ENCODE data around the gene PUS3. TPM values are rescaled to one million over a fixed set of nuclear protein-coding genes. Genes with fewer than 3 reads are reported as not detected.

PUS3 gene
- total RNA-seq, 1 donor from 2014 or later = 7.8 TPM

DNA sequence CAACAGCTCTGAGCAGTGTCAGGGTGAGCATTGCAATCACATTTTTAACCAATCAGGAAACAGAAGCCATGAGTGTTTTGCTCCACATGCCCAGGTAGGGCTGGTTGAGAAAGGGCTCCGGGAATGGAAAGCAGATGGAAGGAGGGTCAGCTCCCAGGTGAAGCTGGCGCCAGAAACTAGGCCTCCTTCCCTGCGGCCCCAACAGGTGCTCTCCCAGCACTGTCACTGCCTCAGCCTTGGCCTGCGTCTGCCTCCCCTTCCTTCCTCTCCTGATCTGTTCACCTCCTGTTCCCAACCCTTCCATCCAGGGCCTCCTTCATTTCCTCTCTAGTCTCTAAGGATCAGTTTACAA lies 38.2 kb upstream of the PUS3 start:
- DNase-seq = no peak

DNA sequence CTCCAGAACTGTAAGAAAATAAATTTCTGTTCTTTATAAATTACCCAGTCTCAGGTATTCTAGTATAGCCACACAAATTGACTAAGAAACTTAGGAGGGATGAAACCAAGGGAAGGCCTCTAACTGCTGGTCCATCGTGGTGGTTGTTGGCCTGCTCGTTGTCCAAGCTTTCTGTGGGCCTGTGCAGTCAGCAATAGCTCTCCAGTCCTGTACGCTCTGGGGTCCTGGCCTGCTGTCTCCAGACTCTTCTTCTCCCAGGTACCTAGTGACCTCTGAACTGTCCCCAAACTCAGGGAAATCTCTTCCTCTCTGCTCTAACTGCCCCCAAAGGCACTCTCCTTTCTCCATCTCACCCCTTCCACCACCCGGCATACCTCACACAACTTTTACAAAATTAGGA lies 37.1 kb upstream of the PUS3 start:
- DNase-seq = no peak

DNA sequence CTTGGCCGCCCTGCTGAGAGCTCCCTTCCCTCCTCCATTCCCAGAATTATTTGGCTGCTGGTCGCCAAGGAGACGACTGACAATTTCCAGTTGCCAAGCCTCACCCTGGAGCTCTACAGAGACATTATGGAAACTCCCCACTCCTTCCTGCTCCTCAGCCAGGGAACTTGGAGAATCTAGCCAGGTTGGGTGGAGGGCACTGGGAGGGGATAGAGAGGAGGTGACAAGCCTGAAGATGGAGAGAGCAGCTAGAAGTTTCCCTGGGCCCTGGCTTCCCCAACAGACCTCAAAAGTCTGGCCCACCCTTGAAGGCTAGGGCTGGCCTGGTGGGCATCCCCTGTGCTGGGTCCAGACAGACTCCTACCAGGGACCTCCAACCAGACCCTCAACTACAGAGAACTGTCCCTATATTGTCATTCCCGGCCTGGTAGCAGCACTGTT lies 36.1 kb upstream of the PUS3 start:
- DNase-seq = peak; percentile 35

DNA sequence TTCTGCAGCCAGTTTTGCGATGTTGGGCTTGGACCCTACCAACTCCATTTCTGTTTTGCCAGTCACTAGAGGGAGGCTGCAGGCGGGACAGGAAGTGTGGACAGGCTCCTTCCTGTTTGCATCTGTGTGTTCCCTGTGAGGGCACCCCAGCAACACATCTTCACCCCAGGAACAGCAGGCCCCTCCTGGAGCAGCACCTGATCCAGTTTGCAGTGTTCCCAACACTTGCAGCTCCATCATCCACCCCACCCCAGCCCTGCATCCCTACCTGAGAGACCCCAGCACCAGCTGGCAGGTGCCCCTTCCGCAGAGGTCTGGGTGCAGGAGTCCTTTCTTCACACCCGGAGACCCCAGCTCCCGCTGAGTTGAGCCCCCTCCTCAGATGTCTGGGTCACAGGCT lies 35.4 kb upstream of the PUS3 start:
- no peak for DNase-seq

DNA sequence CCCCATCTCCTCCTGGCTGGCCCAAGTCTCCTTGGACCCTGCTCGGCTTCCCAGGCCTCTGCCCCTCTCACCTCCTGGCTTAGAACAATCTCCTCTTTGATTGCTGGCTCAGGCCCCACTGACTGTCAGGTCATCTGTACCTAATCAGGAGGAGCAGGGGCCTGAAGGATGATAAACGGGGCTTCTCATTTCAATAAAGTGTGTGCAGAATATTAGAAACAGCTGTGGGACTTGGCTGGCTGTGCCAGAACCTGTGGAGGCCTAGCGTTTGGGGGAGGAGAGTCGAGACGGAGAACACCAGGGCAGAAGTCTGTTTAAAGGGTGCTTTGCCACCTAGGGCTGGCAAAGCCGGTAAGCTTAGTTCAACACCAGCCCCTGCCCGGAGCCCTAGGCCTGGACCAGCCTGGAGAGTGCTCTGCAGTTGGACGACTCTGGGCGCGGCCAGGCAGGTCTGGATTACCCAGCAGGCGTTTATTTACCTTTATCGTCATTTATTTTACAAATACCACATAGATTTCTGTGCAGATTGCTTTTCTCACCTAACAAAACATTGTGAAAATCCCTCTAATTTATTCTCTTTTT lies 32.7 kb upstream of the PUS3 start:
- peak; percentile 55 for DNase-seq

DNA sequence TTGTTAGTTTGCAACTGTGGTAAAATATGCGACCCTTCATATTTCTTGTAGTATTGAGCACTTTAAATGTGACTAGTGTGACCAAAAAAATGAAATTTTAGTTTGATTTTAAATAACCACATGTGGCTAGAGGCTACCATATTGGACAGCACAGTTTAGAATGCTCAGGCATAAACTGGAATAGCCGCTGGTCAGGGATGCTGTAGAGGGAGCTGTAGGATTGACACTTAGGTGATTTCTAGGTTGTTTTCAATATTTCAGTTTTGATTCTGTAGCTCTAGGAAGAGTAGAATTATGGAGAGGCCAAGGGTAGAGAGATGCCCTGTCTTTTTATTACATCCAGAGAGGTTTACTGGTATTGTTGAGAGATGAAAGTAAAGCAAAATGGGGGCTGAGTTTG lies 32.0 kb upstream of the PUS3 start:
- no peak for DNase-seq

DNA sequence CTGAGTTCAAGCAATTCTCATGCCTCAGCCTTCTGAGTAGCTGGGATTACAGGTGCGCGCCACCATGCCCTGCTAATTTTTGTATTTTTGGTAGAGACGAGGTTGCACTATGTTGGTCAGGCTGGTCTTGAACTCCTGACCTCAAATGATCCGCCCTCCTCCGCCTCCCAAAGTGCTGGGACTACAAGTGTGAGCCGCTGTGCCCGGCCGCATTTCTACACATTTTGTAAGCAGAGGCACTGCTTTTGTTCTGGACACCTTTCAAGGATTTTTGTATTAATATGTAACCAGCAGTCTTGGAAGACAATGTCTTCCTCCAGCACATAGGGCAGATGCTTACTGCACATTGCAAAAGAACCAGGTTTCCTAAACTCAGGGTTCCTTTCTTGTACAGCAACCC lies 31.5 kb upstream of the PUS3 start:
- no peak for DNase-seq

DNA sequence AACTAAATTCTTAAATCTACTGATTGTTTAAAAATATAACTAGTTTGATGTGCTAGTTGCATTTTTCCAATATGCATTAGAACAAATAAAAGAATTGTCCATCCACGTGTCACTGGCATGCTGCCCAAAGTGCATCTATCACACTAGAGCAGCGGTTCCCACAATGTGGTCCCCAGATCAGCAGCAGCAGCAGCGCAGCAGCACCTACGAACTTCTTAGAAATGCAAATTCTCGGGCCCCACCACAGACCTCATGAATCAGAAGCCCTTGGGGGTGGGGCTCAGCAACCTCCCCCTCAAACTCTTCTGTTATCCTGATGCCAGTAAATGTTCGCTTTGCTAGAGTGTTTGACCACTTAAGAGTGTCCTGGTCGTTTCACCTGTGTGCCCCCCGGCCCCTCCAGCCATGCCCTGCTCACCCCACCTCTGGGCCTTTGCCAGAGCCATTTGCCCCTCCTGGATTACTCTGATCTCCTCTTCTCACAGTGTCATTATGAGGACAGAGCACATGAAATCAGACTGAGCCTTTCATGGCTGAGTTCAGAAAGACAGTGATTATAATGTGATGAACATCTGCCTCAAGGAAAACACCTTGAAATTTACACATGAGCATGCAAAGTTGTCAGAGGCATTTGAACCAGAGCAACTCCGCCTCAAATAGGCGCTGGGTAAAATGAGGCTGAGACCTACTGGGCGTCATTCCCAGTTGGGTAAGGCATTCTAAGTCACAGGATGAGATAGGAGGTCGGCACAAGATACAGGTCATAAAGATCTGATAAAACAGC lies 30.2 kb upstream of the PUS3 start:
- DNase-seq = no peak

DNA sequence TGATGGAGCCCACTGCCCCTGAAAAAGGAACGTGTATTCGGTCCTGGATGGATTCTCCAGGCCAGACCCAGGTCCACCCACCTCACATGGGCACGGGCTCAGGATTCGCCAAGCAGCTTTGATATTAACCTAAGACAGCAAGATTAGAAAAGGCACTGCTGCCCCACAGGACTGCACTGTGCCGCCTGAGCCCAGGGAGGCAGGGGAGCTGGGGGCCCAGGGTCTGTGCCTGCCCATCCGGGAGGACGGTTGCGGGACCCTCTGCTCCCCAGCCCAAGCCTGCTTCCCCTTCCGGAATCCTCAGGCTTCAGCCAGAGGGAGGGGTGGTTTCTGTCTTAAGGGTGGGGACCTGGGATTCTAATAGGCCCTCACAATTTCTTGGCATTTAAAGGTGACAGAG lies 29.3 kb upstream of the PUS3 start:
- DNase-seq = no peak

DNA sequence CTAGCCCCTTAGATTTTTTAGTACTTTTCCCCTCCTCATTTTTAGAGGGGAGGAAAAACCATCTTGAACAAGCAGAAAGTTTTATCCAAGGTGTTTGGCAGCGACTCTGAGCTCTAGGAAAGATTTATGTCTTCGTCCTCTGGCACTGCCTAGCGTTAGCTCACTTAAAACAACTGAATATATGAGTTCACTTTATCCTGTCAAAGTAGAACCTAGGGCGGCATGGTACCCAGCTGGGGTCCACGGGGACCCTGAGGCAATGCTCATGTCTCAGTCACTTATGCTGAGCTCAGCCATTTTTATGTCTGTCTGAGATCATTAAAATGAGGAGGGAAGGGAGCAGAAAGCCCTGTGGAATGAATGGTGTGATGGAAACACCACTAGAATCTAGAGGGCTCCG lies 28.7 kb upstream of the PUS3 start:
- DNase-seq = no peak

DNA sequence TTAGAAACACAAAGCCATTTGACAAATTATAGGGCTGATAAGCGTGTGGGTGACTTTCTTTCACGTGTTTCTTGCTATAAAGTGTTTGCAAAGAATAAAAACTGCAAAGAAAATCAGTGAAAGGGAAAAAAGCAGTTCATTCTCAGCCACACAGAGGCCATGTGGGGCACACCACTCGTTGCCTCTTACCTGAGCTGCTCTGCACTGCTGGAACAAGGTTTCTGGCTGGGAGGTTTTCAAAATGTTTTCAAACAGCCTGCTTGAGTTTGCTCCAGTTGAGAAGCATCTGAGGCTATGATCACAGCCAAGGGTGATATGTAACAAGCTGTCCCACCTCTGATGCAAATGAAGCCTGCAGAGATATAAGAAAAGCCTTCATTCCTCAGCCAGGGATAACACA lies 28.1 kb upstream of the PUS3 start:
- DNase-seq = no peak

DNA sequence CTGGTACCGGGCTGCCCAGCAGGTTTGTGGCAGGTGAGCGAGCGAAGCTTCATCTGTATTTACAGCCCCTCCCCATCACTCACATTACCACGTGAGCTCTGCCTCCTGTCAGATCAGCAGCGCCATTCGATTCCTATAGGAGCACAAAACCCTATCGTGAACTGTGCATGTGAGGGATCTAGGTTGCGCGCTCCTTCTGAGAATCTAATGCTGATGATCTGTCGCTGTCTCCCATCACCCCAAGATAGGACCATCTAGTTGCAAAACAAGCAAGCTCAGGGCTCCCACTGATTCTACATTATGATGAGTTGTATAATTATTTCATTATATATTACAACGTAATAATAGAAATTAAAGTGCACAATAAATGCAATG lies 27.1 kb upstream of the PUS3 start:
- no peak for DNase-seq

DNA sequence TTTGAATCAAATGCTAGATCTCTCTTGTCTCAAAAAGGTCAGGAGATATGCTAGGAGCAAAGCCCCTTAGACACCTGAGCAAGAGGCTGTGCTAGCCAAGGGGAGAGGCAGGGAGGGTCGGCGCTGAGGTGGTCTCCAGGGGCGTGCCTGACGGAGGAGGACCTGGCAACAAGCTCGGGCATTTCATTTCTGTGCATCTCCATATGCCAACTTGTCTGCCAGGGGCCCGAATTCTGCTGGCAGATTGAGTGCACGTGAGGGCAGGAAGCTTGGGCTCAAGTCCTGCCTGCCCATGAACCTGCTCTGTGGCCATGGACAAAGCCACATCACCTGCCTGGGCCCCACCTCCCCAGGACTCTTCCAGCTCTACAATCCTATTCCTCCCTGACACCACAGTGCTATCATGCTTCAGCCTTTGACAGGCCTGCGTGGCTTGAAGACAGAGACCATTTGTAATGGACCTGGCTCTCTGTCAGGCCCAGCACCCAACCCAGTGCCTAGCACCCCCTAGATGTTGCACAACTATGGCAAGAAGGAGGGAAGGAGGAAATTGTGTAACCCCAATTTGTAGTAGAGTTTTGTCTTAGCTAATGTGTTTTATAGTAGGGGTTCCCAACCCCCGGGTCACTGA lies 26.6 kb upstream of the PUS3 start:
- DNase-seq = no peak

DNA sequence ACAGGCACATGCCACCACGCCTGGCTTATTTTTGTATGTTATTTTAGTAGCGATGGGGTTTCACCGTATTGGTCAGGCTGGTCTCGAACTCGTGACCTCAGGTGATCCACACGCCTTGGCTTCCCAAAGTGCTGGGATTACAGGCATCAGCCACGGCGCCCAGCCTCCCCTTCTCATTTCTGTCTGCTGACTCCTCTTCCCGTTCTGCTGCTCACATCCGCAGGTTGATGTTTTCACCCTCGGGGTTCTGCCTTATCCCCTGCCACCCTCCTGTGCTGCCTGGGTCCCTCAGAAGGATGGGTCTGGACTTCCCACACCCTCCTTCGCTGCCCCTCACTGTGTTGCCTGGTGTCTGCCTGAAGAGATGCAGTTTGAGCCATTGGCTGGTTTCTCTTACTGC lies 23.7 kb upstream of the PUS3 start:
- DNase-seq = no peak

DNA sequence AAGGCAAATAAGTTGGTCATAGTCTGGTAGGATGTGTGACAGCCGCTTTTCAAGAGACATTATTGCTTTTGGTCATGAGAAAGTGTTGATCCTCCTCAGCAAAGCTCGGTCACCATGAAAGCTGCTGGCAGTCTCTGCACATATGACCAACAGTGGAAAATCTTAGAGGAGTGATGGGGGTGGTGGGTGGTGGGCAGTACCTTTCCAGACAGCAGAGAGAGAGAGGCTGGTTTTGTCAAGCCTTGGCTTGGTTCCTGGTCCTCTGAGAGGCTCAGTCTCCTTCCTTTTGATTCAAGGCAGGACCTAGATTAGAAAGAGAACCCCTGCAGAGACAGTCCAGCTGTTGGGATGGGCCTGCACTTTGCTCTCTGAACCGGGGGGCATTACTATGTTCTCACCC lies 22.8 kb upstream of the PUS3 start:
- no peak for DNase-seq

DNA sequence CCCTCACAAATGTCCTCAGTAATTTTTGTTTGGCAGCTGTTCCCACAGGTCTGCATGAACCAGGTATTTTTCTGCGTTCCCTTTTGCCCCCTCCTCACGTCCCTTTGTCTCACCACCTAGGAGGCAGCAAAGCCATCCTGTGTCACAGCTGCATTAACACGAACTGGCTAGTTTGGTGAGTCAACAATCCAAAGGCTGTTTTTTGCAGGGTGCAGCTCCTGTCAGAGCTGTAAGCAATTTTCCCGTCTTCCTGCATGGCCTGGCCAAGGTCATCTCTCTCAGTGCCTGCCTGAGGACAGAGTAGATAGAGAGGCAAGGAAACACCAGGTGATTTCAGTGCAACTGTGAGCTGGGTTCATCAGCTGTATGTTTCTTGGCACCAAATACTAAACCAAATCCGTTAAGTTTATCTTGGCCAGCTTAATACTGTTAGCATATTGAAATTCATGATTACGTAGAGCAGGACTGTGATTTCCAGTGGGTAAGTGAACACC lies 22.3 kb upstream of the PUS3 start:
- DNase-seq = no peak

DNA sequence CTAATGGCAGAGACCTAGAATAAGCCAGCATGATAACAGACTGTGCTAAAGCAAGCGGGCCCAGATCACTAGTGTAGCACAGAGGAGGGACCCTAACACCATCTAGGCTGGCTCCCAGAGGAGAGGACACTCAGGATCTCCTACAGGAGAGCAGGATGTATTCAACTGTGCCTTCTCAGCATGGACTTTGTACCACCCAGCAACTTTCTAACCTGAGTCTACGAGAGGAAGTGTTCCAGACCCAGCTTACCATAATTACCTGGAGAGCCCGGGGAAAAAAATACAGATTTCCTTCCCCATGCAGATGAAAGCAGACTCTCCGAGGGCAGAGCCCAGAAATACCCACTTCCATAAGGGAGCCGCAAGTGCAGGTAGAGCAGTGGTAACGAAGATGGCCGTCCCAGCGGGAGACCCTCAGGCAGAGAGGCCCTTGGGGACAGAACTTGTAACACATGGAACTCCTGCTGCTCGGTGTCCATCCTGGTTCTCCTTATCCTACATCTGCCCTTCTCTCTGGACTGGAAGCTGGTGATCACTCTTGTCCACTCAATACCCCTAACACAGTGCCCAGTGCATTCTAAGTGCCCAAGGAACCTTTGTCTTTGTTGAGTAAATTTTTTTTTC lies 21.5 kb upstream of the PUS3 start:
- DNase-seq = no peak

DNA sequence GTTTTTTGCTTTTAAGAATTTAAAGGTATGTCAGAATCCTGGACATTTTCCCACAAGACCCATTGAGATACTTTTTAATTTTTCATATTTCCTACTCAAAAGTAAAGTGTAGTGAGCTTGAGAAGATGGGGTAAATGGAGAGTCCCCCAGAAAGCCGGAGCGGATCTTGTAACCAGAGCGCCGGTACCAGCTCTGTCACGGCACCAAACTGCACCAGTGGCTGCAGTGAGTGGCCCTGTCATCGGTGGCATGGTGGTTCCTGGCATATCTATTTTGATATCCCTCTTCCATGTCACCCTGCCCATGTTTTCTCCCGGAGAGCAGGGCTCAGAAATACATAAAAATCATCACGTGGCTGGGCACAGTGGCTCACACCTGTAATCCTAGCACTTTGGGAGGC lies 20.6 kb upstream of the PUS3 start:
- DNase-seq = no peak

DNA sequence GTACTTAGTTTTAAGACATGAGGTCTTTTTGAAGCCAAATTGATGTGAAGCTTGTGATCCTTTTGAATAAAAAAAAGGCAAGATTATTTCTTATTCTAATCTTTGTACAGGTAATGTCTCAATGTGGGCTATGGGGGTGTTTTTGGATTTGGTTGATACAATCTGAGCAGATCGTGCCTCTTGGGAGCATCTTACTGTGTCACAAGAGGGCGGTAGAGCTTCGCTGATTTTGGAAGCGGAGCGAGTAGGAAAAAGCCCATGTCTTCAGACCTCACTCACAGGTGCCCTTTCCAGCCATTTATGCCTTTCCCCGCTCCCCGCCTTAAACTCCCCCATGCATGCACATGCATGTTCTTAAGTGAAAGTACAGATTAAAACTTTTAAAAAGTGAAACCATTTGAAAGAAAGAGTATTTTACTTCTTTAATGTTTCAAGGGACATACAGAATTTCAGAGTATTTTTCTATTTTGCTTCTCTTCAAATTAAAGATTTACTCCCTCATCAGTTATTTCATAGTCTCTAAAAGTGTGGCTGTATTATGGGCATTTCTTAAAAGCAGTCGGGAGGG lies 20.1 kb upstream of the PUS3 start:
- peak; percentile 68 for DNase-seq

DNA sequence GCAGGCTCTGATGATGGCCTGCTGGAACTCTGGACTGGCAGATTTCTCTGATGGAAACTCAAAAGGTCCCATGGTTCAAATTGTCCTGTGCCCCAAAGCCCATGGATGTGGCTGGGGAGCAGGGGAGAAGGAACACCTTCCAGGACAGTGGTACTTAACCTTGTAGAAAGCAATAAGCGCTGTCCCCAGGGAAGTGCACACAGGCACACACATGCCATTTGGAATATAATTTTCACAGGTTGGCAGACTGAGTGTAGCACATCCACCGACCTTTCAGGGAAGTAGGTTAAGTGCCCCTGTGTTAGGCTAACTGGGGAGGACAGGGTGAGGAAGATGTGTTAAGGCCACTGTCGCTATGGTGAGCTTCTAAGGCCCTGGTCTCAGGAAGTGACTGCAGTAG lies 19.1 kb upstream of the PUS3 start:
- DNase-seq = no peak

DNA sequence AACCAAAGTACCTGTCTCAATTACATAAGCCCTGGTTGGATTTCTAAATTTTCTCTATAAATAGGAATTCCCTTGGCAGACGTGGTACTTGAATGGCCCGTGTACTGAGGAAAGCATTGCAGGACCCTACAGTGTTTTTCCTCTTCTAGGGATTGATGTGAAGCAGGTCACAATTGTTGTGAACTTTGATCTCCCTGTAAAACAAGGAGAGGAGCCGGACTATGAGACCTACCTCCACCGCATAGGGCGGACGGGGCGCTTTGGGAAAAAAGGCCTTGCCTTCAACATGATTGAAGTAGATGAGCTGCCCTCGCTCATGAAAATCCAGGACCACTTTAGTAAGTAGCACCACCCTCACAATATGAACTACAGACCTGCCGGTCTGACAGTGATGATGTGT lies 18.0 kb upstream of the PUS3 start:
- no peak for DNase-seq

DNA sequence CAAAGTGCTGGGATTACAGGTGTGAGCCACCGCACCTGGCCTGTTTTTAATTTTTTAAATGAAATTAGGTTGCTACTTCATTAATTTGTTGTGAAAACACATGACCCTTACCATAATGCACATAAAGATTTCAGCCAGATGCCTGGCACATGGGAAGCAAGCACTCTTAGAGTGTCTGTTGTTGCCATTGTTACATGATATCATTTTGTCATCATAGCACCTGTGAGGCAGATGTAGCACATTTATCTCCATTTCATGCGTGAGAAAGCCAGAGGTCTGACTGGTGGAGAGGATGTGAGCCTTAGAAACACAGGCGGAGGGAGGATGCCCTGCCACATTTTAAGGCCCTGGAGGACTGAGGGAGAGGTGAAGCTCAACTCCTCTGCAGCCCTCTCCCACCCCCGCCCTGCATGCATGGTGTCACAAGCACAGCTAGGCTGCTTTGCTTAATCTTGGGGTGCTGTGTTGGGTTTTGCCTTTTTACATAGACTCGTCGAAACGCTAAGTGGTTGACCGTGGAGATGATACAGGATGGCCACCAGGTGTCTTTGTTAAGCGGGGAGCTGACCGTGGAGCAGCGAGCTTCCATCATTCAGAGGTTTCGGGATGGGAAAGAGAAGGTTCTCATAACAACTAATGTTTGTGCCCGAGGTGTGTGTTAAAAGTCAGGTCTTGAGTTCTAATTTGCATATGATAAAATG lies 15.3 kb upstream of the PUS3 start:
- peak; percentile 61 for DNase-seq

Data from skin of body (tissue), 2 donors.